ENCODE data around the gene ZNF540.
"Not testable (repeated sequence)": the region's sequence is repeated elsewhere in the genome, so short reads cannot be mapped to it uniquely, and the experiment has no call there.

ZNF540 gene

DNA sequence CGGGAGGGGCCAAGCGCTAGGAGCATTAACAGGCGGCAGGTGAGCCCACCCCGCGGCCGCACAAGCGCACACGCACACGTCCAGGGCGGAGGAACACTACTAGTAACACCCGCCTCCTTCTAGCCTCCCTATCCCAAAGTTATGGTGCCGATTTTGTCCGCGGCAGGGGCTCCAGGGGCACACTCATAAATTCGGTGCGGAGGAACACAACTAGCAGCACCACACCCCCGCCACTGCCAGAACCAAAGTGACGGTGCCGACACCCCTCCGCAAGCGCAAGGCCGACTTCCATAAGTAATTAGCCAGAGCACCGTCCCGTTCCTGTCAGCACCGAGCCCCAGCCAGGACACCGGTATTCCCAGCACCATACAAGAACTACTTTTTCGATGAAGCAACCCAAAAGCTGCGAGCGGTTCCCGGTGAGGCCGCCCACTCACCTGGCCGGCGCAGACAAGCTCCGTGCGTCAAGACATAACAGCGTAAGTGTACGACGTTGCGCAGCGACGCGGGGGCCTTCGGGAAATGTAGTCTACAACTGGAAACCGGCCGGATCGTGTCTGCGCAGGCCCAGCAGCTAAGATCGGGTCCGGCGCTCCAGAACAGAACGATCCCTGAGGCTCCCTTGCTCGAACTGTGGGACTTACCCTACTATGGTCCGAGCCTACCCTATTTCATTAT lies at the start of gene ZNF540, which contains the start of gene ZNF571:
ZNF540 (plus strand) TSS at position 573 of the 678 bp plus-strand sequence. CDS start 3,572 bp downstream, outside the sequence.
ZNF571 (minus strand) TSS at position 489 of the 678 bp plus-strand sequence. CDS start 8,116 bp downstream, outside the sequence.
- peak; percentile 99 for DNase-seq

GRCh38 chr19:37551129-37551993 lies 43.3 kb upstream of the ZNF540 start:
- no peak for DNase-seq

DNA sequence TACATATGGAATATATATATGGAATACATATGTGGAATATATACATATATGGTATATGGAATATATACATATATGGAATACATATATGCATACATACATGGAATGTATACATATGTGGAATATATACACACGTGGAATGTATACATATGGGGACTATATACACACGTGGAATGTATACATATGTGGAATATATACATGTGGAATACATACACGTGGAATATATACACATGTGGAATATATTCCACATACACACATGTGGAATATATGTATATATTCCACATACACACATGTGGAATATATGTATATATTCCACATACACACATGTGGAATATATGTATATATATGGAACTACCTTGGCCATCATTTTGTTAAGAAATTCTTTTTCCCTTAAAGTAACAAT lies 31.2 kb upstream of the ZNF540 start:
- no peak for DNase-seq

- DNase-seq: no peak
Measured at GRCh38 chr19:37564624-37565369, 29.9 kb upstream of the ZNF540 start.

GRCh38 chr19:37565370-37565669 lies 29.4 kb upstream of the ZNF540 start:
- DNase-seq: no peak

DNA sequence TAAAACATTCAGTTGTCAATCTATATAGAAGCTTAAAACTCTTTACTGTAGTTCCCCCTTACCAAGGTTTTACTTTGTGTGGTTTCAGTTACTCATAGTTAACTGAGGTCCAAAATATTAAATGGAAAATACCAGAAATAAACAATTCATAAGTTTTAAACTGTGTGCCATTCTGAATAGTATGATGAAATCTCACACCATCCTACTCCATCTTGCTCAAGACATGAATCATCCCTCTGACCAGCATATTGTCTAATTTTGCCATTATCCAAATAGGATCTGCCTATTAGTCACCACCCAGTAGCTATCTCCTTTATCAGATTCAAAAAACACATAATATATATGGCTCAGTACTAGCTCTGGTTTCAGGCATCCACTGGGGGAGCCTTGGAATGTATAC lies 22.5 kb upstream of the ZNF540 start:
- no peak for DNase-seq

DNA sequence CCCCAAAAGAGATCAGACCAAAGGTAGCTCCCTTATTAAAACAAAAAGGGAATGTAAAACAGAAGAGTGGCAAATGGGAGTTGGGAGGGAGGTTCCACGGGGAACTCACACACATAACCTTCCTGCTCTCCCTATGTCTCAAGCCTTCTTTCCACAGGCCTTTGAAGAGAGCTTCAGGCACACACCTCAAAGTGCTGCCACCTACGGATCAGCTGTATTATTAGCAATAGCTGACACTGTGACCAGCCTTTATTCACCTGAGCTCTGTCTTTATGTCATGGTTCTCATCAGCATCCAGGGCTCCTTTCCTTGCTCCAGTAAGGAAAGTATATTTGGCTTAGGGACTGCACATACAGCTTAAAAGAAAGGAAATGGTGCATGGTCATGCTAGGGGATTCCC lies 11.3 kb upstream of the ZNF540 start:
- DNase-seq: no peak

- no peak for DNase-seq
Measured at GRCh38 chr19:37593996-37594303, 726 bp upstream of the ZNF540 start.

- DNase-seq: peak; percentile 67
Measured at GRCh38 chr19:37594982-37595382, 306 bp downstream of the ZNF540 start.

DNA sequence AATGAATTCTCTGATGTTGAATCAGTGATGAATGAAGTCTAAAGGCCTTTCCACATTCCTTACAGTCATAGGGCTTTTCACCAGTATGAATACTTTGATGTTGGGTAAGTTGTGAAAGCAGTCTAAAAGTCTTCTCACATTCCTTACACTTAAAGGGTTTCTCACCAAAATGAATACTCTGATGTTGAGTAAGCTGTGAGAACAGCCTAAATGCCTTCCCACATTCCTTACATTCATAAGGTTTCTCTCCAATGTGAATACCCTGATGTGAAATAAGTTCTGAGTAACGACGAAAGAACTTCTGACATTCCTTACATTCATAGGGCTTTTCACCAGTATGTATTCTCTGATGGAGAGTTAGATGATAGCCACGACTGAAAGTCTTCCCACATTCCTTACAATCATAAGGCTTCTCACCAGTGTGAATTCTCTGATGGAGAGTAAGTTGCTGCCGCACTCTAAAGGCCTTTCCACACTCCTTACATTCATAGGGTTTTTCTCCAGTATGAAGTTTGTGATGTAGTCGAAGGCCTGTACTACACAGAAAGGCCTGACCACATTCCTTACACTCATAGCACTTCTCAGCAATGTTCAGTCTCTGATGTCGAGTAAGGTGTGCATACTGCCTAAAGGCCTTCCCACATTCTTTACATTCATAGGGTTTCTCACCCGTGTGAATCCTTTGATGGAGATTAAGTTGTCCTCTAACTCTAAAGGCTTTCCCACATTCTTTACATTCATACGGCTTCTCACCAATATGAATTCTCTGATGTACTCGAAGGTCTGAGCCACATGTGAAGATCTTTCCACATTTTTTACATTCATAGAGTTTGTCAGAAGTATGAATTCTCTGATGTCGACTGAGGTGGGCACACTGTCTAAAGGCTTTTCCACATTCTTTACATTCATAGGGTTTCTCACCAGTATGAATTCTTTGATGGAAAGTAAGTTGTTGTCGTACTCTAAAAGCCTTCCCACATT lies 40.7 kb downstream of the ZNF540 start:
- no peak for DNase-seq

DNA sequence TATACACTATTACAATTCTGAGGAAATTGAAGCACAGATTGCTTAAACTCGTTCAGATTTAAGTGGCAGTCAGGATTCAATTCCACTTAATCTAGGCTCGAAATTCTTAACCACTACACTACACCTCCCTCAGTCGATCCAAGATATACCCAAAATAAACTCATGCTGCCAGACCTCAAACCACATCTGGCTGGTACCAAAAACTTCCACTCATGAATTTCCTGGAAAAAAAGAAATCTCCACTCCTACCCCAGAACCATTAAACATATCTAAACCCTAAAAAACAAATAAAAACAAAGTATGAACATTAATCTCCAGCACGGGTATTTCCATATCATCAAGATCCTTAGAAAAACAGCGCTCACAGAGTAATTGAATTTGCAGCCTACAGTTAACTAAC lies 59.4 kb downstream of the ZNF540 start:
- DNase-seq: no peak

- peak; percentile 86 for DNase-seq
Measured at GRCh38 chr19:37654629-37655300, 60.1 kb downstream of the ZNF540 start.

DNA sequence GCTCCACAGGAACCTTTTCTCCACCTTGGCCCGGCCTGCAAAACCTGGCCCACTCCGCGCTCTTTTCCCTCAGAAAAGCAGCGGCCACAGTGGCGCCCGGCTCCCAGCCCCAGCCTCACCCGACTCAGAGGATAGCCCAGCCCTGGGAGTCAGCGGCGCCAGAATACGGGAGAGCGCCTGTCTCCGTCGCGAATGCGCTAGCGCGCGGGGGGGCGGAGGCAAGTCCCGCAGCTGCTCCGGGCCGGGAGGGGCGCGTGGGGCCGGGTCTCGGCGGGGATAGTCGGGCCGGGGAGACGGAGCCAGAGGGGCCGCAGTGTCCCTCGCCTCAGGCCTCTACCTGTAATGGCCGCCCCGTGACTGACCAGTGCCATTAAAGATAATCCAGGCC lies 60.6 kb downstream of the ZNF540 start, which contains the start of gene ZFP30:
ZFP30 (minus strand) TSS at position 165 of the 388 bp plus-strand sequence. CDS start 7,643 bp downstream, outside the sequence.
- DNase-seq: peak; percentile 96

DNA sequence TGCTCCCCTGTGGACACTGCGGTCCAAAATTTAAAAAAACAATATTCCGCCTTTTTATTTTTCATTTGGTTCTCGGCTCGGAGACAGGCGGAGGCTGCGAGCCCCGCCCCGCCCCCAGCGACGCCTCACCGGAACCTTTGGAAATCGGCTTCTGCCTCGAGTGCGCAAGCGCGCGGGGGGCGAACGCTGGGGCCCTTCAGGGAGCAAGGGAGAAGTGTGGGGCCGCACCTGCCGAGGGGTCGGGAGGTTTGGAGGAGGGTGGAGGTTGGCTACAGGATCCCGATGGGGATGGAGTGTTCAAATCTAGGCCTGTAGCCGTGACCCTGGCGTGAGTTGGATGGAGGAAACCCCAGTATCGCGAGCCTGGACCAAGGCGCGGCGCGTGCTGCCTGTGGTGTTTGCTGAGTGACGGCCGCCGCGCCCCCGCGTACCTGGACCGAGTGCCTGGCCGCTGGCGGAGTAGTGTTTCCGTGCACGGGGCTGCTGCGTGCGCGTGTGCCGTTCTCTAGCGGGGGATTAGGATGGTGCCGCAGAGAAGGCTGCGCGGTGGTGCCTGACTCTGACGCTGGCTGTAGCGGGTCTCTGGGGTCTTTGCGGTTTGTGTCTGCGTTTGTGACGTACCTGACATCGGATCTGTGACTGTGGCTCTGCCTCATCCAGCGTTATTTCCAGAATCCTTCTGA lies 61.2 kb downstream of the ZNF540 start:
- peak; percentile 94 for DNase-seq

GRCh38 chr19:37657157-37657556 lies 62.5 kb downstream of the ZNF540 start:
- DNase-seq: not testable (repeated sequence)

Data from NCI-H146 (cell line).